EL (cell line): Measurements from ENCODE around the gene RRAGA.
"Not testable (repeated sequence)": the region's sequence is repeated elsewhere in the genome, so short reads cannot be mapped to it uniquely, and the experiment has no call there.

Experiments
- DNase-seq: peaks from one replicate; pipeline ENCODE4 v3.0.0-alpha.2; 2016

RRAGA gene, protein sequence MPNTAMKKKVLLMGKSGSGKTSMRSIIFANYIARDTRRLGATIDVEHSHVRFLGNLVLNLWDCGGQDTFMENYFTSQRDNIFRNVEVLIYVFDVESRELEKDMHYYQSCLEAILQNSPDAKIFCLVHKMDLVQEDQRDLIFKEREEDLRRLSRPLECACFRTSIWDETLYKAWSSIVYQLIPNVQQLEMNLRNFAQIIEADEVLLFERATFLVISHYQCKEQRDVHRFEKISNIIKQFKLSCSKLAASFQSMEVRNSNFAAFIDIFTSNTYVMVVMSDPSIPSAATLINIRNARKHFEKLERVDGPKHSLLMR

DNA sequence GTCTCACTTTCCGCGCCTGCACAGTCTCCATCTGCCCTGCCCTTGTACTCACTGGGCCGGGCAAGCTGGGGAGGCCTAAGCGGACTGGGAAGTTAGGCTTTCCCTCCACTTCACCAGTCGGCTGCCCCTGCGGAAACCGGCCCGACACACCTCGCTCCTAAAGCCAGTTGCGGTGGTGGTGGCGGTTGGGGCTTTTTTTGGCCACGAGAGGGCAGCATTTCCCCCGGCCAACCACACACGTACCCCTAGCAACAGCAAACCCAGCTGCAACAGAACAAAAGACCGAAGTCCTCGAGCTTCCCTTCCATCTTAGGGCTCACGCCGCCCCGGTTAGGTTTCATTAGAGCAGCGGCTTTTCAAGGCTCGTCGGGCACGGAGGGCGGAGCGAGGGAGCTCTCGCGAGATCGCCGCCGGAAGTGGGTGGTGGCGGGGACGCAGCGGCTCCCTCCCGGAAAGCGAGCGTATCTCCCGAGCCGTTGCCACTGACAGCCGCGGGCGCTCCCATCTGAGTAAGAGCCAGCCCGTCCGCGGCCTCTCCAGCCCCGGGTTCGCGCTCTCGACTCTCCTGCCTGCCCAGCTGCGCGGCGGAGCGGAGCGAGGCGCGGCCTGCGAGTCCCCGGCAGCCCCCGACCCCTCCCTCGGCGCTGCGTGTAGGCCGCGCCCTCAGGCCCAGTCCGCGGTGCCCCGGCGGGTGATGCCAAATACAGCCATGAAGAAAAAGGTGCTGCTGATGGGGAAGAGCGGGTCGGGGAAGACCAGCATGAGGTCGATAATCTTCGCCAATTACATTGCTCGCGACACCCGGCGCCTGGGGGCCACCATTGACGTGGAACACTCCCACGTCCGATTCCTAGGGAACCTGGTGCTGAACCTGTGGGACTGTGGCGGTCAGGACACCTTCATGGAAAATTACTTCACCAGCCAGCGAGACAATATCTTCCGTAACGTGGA is at the start of gene RRAGA:
Gene RRAGA (plus strand): TSS at position 462 of the 951 bp plus-strand sequence. CDS start 233 bp downstream, at position 695.
- DNase-seq = peak; percentile 98

- DNase-seq = no peak
These were observed 49.1 kb upstream of the RRAGA start for GRCh38 chr9:19000133-19000532.

DNA sequence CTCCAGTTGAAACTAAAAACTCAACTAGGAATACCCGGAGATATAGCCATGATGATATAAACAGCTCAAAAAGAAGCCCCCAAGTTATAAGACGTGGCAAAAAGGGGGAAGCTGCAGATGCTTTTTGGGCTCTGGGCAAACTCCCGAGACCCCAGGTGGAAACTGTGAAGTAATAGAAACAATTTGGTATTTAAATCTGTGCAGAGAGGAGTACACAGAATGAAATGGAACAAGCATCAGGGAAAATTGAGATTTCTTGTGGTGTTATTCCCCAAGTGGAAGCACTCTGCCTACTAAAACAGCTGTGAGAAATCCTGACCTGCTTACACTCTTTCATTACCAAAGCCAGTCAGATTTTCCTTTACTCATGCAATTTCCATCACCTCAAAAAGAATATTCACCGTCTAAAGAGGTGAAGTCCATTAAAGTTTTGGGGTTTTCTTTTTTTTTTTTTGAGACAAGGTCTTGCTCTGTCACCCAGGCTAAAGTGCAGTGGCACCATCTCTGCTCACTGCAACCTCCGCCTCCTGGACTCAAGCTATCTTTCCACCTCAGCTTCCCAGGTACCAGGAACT is 39.7 kb upstream of the RRAGA start:
- no peak for DNase-seq

GRCh38 chr9:19018201-19018600 is 31.0 kb upstream of the RRAGA start:
- no peak for DNase-seq

- no peak for DNase-seq
These were observed 28.3 kb upstream of the RRAGA start for GRCh38 chr9:19020886-19021455.

DNA sequence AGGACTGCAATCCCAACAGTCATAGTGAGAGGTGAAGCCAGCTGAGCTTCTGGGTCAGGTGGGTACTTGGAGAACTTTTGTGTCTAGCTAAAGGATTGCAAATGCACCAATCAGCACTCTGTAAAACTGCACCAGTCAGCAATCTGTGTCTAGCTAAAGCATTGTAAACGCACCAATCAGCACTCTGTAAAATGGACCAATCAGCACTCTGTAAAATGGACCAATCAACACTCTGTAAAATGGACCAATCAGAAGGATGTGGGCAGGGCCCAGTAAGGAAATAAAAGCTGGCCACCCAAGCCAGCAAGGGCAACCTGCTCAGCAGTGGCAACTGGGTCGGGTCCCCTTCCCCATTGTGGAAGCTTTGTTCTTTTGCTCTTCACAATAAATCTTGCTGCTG is 27.6 kb upstream of the RRAGA start:
- DNase-seq = not testable (repeated sequence)

- DNase-seq = no peak
These were observed 27.0 kb upstream of the RRAGA start for GRCh38 chr9:19022206-19022605.

DNA sequence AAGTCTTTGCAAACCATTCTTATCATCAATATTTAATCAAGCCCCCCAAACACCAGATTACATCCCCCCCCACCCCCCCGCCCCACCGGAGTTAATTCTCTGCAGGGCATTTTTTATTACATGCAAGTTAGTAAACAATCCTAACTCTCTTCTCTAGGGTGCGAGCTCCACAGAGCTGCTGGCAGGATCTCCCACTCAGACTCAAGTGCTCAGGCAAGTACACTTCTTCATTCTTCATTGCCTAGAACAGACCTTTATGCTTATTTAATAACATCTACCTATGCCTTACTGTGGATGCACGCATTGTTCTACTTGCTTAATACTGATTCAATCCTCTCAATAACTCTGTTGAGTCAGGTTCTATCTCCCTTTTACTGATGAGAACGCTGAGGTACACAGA is 26.1 kb upstream of the RRAGA start:
- DNase-seq = no peak

- DNase-seq = no peak
These were observed 22.9 kb upstream of the RRAGA start for GRCh38 chr9:19026375-19026774.

DNA sequence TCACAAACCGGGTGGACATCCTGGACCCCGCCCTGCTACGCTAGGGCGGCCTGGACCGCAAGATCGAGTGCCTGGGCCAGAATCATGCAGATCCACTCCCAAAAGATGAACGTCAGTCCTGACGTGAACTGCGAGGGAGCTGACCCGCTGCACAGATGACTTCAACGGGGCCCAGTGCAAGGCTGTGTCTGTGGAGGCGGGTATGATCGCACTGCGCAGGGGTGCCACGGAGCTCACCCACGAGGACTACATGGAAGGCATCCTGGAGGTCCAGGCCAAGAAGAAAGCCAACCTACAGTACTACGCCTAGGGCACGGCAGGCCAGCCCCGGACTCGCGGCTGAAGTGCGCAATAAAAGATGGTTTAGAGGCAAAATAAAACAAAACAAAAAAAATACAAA is 21.4 kb upstream of the RRAGA start:
- no peak for DNase-seq

DNA sequence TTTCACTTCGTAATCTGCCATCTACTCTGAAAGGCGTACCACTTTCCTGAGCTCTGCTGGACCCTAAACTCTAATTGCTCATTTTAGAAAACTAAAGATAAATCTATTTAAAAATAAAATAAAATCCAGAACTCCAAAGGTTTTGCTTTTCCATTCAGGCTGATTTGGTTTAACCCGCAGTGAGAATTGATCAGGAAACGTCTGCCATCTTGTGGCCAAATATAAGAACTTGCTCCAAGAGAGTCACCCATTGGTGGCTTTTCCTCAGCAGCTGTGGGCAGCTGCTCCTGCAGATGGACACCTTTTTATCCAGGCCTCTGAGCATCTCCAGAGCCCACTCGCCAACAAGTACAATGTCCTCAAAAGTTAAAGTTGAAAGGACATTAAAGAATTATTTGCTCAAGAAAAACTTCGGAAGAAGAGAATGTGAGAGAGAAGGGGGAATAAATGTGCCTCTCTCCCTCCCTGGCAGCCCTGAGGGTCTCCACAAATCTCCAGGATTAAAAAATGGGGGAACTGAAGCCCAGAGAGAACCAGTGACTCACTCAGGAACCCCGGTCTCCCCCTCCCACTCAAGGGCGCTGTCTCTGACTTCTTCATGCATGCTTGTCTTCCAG is 20.3 kb upstream of the RRAGA start:
- DNase-seq = peak; percentile 70

- peak; percentile 17 for DNase-seq
These were observed 18.3 kb upstream of the RRAGA start for GRCh38 chr9:19030899-19031298.

DNA sequence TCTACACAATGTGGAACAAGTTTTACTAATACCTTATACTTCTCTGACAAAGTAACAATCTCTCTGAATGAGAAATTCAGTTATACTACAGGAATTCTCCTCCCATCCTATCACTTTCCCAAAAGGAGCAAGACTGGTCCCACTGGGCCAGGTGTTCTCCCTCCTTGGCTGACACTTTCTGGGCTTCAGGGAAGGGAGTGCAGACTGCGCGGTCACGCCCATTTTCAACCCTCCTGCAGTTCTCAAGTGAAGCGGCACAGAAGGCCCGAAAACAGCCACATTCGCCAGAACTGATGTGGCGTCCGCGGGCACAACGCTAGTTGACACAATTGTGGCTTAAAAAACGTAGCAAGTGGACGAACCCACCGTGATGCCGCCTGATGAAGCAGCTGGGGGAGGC is 16.8 kb upstream of the RRAGA start:
- DNase-seq = no peak

- DNase-seq = no peak
These were observed 16.2 kb upstream of the RRAGA start, which contains the start of gene SAXO1 for GRCh38 chr9:19033015-19033414. TSS of gene SAXO1 (minus strand) at chr9:19033209. CDS start at chr9:19032908, 301 bp downstream.

DNA sequence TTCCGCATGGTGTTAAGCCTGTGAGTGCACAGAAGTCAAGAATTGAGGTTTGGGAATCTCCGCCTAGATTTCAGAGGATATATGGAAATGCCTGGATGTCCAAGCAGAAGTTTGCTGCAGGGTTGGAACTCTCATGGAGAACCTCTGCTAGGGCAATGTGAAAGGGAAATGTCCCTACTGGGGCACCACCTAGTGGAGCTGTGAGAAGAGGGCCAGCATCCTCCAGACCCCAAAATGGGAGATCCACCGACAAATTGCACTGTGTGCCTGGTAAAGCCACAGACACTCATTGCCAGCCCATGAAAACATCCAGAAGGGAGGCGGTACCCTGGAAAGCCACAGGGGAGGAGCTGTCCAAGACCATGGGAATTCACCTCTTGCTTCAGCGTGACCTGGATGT is 12.6 kb upstream of the RRAGA start:
- no peak for DNase-seq

GRCh38 chr9:19049917-19050636 is 850 bp downstream of the RRAGA start:
- peak; percentile 61 for DNase-seq

- peak; percentile 9 for DNase-seq
These were observed 1.7 kb downstream of the RRAGA start for GRCh38 chr9:19050637-19051591.

DNA sequence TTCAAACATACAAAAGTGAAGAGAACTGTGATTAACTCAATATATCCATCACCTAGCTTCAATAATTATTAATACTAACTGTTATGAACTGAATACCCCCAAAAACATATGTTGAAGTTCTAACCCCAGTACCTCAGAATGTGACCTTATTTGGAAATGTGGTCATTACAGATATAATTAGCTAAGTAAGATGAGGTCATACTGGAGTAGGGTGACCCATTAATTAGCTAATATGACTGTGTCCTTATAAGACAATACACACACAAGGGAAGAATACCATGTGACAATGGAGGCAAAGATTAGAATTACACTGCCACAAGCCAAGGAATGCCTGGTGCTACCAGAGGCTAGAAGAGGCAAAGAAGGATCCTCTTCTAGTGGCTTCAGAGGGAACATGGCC is 7.8 kb downstream of the RRAGA start:
- DNase-seq = no peak

DNA sequence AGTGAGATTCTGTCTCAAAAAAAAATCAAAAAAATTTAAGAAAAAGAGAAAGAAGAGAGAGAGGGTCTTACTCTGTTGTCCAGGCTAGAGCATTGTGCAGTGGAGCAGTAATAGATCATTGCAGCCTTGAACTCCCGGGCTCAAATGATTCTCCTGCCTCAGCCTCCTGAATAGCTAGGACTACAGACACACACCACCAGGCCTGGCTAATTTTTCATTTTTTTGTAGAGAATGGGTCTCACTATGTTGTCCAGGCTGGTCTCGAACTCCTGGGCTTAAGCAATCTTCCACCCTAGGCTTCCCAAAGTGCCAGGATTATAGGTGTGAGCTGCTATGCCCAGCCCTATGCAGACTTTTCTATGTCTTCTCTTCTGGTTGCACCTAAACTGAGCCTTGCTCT is 25.0 kb downstream of the RRAGA start:
- no peak for DNase-seq

DNA sequence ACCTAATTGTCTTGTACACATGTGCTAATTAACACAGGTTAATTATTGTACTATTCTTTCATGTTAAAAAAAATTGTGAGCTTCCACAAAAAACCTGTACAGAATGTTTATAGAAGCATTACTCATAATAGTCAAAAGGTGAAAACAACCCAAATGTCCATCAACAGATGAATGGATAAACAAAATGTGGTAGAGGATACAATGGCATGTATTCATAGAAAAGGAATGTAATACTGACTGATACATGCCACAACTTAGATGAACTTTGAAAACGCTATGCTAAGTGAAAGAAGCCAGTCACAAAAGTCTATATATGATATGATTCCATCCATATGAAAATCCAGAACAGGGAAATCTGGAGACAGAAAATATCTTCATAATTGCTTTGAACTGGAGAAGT is 25.6 kb downstream of the RRAGA start:
- no peak for DNase-seq

DNA sequence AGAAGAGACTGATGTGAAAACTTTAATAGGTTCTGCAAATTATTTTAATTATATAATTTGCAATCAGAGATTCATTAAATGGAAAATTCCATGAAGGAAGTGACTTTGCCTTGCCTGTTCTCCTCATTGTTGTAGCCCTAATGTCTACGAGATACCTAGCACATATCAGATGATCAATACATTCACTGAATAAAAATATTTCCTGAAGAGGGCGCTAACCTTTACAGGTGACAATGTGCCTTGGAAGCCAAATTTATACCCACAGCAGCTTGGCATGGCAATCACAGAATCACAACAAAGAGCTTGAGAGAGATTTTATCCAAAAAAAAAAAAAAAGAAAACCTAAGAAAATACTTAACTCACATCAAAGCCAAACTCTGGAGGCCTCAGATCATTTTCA is 36.1 kb downstream of the RRAGA start:
- no peak for DNase-seq
